ENCODE results near the gene SLC2A9. TPM values are rescaled to one million over a fixed set of nuclear protein-coding genes. Genes with fewer than 3 reads are reported as not detected.

SLC2A9 gene
- total and polyA plus RNA-seq, 7 donors, result 0.92 to 6.7 (median 5.2) TPM; not detected in 1

DNA sequence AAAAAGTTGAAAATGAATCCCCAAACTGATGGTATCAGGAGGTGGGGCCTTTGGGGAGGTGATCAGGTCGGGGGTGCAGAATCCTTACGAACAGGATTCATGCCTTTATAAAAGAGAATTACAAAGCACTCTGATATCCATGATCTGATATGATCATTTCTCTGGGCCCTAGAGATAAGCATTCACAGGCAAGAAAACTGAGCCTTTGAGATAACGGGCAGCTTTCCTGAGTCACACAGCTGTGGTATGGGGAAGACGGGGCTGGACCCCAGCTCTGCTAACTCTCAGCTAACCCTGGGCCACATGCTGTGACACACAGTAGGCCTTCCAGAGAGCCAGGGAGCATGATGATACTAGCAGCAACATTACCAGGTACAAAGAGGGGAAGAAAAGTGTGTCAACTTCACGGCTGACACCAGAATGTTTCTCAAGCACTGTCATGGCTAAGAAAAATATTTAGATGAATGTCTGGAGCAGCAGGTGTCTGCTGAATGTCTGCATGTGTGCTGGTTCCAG lies 85.1 kb downstream of the SLC2A9 start:
- no peaks in the 10 kb centered on the region for H3K36me3 ChIP-seq
- no peak overlapping the region for H3K4me3 ChIP-seq
- TF ChIP-seq POLR2AphosphoS5 (IDR thresholded peaks at IDR 0.05) (no peak), EP300 (IDR thresholded peaks at IDR 0.05) (no peak)
- TF ChIP-seq, protein P1, sequence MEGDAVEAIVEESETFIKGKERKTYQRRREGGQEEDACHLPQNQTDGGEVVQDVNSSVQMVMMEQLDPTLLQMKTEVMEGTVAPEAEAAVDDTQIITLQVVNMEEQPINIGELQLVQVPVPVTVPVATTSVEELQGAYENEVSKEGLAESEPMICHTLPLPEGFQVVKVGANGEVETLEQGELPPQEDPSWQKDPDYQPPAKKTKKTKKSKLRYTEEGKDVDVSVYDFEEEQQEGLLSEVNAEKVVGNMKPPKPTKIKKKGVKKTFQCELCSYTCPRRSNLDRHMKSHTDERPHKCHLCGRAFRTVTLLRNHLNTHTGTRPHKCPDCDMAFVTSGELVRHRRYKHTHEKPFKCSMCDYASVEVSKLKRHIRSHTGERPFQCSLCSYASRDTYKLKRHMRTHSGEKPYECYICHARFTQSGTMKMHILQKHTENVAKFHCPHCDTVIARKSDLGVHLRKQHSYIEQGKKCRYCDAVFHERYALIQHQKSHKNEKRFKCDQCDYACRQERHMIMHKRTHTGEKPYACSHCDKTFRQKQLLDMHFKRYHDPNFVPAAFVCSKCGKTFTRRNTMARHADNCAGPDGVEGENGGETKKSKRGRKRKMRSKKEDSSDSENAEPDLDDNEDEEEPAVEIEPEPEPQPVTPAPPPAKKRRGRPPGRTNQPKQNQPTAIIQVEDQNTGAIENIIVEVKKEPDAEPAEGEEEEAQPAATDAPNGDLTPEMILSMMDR (IDR thresholded peaks at IDR 0.05), result no peak
- no peak overlapping the region for H3K27ac ChIP-seq
- H3K9me3 ChIP-seq, result no peaks in the 10 kb centered on the region
- H3K4me1 ChIP-seq, result no peaks in the 10 kb centered on the region
- H3K27me3 ChIP-seq, result no peaks in the 10 kb centered on the region
- intact Hi-C loops (cut with DNase I), result no loop called here
- DNase-seq, result no peak
- WGBS, 2 donors, result 89 to 90% methylated on average over 5 of the region's 5 CpGs

DNA sequence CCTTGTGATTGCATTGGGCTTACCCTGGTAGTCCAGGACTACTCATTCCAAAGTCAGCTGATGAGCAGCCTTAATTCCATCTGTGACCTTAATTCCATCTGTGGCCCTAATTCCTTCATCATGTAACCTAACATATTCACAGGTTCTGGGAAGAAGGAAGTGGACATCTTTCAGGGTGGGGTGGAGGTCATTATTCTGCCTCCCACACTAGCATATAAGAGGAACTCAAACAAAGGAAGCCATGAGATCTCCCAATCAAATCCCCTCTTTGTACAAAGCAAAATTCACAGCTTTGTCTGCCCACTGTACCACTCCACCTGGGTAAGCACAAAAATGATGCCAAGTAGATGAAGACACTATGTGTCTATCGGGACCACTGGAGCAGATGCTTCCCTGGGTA lies 87.3 kb downstream of the SLC2A9 start:
- no peaks in the 10 kb centered on the region for H3K27me3 ChIP-seq
- no peak for TF ChIP-seq POLR2A (IDR thresholded peaks at IDR 0.05)
- no peak for TF ChIP-seq EP300 (IDR thresholded peaks at IDR 0.05)
- TF ChIP-seq, protein P1 (IDR thresholded peaks at IDR 0.05), result no peak
- TF ChIP-seq POLR2AphosphoS5 (IDR thresholded peaks at IDR 0.05), result no peak
- intact Hi-C loops (cut with DNase I), result no loop called here
- no peaks in the 10 kb centered on the region for H3K4me1 ChIP-seq
- H3K36me3 ChIP-seq, result no peaks in the 10 kb centered on the region
- 88 to 96% methylated on average over 1 of the region's 1 CpG for WGBS, 2 donors
- H3K27ac ChIP-seq, result no peak overlapping the region
- no peak for DNase-seq
- H3K4me3 ChIP-seq, result no peak overlapping the region
- H3K9me3 ChIP-seq, result no peaks in the 10 kb centered on the region

DNA sequence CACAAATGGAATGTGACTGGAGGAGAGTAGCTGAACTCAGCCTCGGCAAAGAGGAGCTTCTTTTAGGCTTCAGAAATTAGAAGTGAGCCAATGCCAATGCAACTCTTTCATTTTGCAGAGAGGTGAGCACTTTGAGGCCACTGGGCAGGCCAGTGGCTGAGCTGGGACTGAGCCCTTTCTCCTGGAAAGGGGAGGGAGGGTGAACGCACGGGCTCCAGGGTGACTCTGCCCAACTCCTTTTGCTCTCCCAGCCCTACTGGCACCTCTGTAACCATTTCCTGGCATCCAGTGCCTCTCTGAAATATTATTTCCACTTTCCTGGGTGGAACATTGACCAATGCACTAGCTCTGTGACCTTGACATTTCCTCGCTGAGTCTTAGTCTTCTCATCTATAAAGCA lies 88.1 kb downstream of the SLC2A9 start:
- Histone ChIP-seq H3K4me3 (no peak overlapping the region), H3K27ac (no peak overlapping the region), H3K4me1 (no peaks in the 10 kb centered on the region), H3K9me3 (no peaks in the 10 kb centered on the region), H3K27me3 (no peaks in the 10 kb centered on the region), H3K36me3 (no peaks in the 10 kb centered on the region)
- TF ChIP-seq POLR2AphosphoS5 (IDR thresholded peaks at IDR 0.05), result no peak
- TF ChIP-seq POLR2A (IDR thresholded peaks at IDR 0.05), result no peak
- TF ChIP-seq EP300 (IDR thresholded peaks at IDR 0.05), result no peak
- TF ChIP-seq, protein P1 (IDR thresholded peaks at IDR 0.05), result no peak
- no peak for DNase-seq
- intact Hi-C loops (cut with DNase I), result no loop called here
- 91 to 94% methylated on average over 4 of the region's 4 CpGs for WGBS, 2 donors

DNA sequence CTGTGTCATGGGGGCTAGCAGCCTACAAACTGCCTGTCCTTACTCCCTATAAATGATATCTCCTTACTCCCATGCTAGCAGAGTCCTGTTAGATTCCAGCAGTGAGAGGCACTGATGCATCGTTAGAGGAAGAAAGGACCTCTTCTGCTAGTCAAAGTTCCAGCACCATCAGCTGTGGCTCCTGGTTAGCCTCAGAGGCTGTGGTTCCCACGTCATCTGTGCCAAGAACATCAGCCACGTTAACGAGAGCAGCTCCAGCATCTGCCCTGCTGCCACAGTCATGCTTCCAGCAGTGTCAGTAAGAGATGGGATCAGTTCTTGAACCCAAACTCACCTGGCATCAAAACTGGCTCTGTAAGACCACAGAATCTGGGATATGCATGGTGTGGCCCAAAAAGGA lies 88.5 kb downstream of the SLC2A9 start:
- Histone ChIP-seq H3K36me3 (no peaks in the 10 kb centered on the region), H3K9me3 (no peaks in the 10 kb centered on the region), H3K27me3 (no peaks in the 10 kb centered on the region), H3K27ac (no peak overlapping the region), H3K4me3 (no peak overlapping the region), H3K4me1 (no peaks in the 10 kb centered on the region)
- WGBS, 2 donors, result 86 to 89% methylated on average over 4 of the region's 4 CpGs
- peak in 1 of 4 donors; percentile 14 for TF ChIP-seq POLR2AphosphoS5 (IDR thresholded peaks at IDR 0.05)
- TF ChIP-seq, protein P1 (IDR thresholded peaks at IDR 0.05), result no peak
- intact Hi-C loops (cut with DNase I), result no loop called here
- no peak for DNase-seq

DNA sequence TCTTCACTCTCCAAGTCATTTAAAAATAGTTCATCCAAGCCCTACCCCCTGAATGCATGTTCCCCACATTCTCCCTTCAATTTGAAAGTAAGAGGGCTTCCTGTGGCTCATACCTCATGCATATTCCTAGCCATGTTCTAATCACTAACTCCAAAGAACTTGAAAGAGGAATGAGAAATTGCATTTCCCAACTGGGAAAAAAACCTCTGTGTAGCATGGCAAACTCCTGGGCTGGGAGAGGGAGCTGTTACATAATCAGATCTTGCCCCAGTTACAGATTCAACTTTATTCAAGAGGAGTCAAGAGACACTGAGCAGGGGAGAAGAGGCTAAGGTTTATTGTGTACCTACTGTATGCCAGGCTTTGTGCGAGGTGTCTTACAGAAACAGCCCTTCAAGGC lies 90.2 kb downstream of the SLC2A9 start:
- no peak overlapping the region for H3K27ac ChIP-seq
- H3K4me3 ChIP-seq, result no peak overlapping the region
- DNase-seq, result no peak
- TF ChIP-seq POLR2A (IDR thresholded peaks at IDR 0.05), result no peak
- TF ChIP-seq, protein P1 (IDR thresholded peaks at IDR 0.05), result no peak
- TF ChIP-seq POLR2AphosphoS5 (IDR thresholded peaks at IDR 0.05), result no peak
- TF ChIP-seq EP300 (IDR thresholded peaks at IDR 0.05), result no peak
- no peaks in the 10 kb centered on the region for H3K9me3 ChIP-seq
- H3K4me1 ChIP-seq, result no peaks in the 10 kb centered on the region
- no peaks in the 10 kb centered on the region for H3K36me3 ChIP-seq
- intact Hi-C loops (cut with DNase I), result no loop called here
- 85 to 95% methylated on average over 1 of the region's 1 CpG for WGBS, 2 donors
- no peaks in the 10 kb centered on the region for H3K27me3 ChIP-seq
